Prostate gland (tissue), 2 donors: ENCODE results near the gene TMX2. TPM values are rescaled to one million over a fixed set of nuclear protein-coding genes. Genes with fewer than 3 reads are reported as not detected.
A peak's percentile ranks its signal among the peaks of the same experiment; 100 is the strongest.

ENCODE experiments used
- DNase-seq: peaks from one replicate; pipeline ENCODE4 v3.0.0-alpha.2; 2019; ENCODE audit warnings: low spot score
- H3K27ac ChIP-seq, 2 donors: fragments of 200-600 bp; sonication (generic); 2 replicates each; pipeline ENCODE4 v1.5.1; 2017 to 2019
- H3K27me3 ChIP-seq: fragments of 200-600 bp; sonication (generic); replicated peaks from 2 replicates; pipeline ENCODE4 v1.5.1; 2019; ENCODE audit not compliant: insufficient read depth
- H3K36me3 ChIP-seq, 2 donors: fragments of 200-600 bp; sonication (generic); 1 replicate in 1 of 2; 2 replicates in 1 of 2; pipeline versions ENCODE4 v1.5.1 to v1.8.1; 2017 to 2019
- H3K4me1 ChIP-seq: fragments of 200-600 bp; sonication (generic); replicated peaks from 2 replicates; pipeline ENCODE4 v1.5.1; 2019
- H3K4me3 ChIP-seq, 2 donors: fragments of 200-600 bp; sonication (generic); 2 replicates each; pipeline ENCODE4 v1.5.1; 2017 to 2019
- H3K9me3 ChIP-seq: fragments of 200-600 bp; sonication (generic); 2 replicates; pipeline ENCODE4 v1.5.1; 2017
- POLR2A ChIP-seq: fragments of 450-650 bp; IDR thresholded peaks from one replicate; pipeline ENCODE4 v1.6.1; 2016; ENCODE audit warnings: antibody characterized with exemption, mild to moderate bottlenecking
- POLR2AphosphoS5 ChIP-seq: sonication (generic); formaldehyde crosslinking; IDR thresholded peaks from one replicate; pipeline ENCODE4 v1.6.1; 2017; ENCODE audit warnings: antibody characterized with exemption
- WGBS: methylation state at CpG from one replicate; pipeline ENCODE4 v1.1.5; 2018; 5-methylcytosine and 5-hydroxymethylcytosine counted together
- intact Hi-C: fragments of 100-400 bp; cut with DNase I; formaldehyde crosslinking; loops from one replicate; pipeline ENCODE4 v1.14.2; 2022
- total RNA-seq, 2 donors: library from RNA; depleted of rRNA; stranded (reverse); fragments of >200 nt; gene quantifications; one replicate each; pipeline ENCODE4 v1.1.0, GENCODE V29; 2016
- TF ChIP-seq, protein P1 (sequence below), 4 experiments: fragments of 200-600 bp in 2 of 4; fragments of 450-650 bp in 2 of 4; sonication (generic) in 2 of 4; IDR thresholded peaks; 1 replicate in 3 of 4; 2 replicates in 1 of 4; pipeline ENCODE4 v1.5.1; 2016 to 2019; ENCODE audit warnings: antibody characterized with exemption in 4 of 4, mild to moderate bottlenecking in 2 of 4, moderate library complexity in 2 of 4

The TMX2 gene
- total RNA-seq, 2 donors from 2014 or later = 80.8 to 84.4 TPM

DNA sequence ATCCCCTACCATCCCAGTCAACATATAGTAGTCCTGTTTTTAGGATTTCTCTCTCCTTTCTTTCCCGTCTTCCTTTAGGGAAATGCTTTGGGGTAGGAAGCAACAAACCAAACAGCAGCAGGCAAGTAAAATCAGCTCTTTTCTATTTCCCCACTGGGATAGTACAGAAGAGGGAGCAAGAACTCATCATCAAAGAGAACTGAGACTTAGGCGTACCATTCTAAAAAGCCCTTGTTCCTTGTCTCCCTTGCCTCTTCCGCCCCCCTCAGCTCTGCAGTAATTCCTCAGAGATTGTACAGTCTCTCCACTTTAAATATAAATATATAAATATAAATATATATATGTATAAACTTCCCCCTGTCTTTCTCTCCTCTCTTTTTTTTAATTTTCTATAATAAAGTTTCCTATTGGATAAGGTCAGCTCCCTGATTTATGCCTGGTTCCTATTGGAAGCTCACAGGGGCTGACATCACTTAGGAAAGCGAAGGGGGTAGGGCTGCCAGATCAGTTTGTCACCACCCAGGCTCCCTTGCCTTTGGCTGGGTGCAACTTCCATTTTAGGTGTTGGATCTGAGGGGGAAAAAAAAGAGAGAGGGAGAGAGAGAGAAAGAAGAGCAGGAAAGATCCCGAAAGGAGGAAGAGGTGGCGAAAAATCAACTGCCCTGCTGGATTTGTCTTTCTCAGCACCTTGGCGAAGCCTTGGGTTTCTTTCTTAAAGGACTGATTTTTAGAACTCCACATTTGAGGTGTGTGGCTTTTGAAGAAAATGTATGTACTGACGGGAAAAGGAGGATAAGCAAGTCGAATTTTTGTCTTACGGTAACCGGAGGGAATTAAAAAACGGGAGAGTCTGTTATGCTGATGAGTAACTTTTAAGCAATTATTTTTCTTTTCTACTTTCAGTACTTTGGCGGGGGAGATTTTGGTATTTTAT, 49.2 kb downstream of the TMX2 start, which contains the start of gene CTNND1:
CTNND1 (plus strand) TSS at position 502 of the 934 bp plus-strand sequence. CDS start 29,677 bp downstream, outside the sequence.
- intact Hi-C loops = loop anchor here (5.0 kb wide), 2 partner anchors 41 to 94 kb away; partner anchors contain the start of gene ZDHHC5
- H3K4me3 ChIP-seq = peak within 1 kb of the TSS; percentile 46 to 69
- H3K36me3 ChIP-seq = no peaks in the 10 kb centered on the region
- peaks cover 8% of the 10 kb centered on the region for H3K4me1 ChIP-seq
- H3K9me3 ChIP-seq = no peaks in the 10 kb centered on the region
- DNase-seq = peak; percentile 94
- 1% methylated on average over 13 of the region's 13 CpGs for WGBS
- H3K27ac ChIP-seq = peak within 1 kb of the TSS; percentile 92 to 97
- H3K27me3 ChIP-seq = no peaks in the 10 kb centered on the region
- TF ChIP-seq POLR2AphosphoS5 = peak; percentile 98
- TF ChIP-seq, protein P1, sequence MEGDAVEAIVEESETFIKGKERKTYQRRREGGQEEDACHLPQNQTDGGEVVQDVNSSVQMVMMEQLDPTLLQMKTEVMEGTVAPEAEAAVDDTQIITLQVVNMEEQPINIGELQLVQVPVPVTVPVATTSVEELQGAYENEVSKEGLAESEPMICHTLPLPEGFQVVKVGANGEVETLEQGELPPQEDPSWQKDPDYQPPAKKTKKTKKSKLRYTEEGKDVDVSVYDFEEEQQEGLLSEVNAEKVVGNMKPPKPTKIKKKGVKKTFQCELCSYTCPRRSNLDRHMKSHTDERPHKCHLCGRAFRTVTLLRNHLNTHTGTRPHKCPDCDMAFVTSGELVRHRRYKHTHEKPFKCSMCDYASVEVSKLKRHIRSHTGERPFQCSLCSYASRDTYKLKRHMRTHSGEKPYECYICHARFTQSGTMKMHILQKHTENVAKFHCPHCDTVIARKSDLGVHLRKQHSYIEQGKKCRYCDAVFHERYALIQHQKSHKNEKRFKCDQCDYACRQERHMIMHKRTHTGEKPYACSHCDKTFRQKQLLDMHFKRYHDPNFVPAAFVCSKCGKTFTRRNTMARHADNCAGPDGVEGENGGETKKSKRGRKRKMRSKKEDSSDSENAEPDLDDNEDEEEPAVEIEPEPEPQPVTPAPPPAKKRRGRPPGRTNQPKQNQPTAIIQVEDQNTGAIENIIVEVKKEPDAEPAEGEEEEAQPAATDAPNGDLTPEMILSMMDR (IDR thresholded peaks at IDR 0.05) = peak in 1 of 4 experiments; percentile 25
- TF ChIP-seq POLR2A = peak; percentile 93

DNA sequence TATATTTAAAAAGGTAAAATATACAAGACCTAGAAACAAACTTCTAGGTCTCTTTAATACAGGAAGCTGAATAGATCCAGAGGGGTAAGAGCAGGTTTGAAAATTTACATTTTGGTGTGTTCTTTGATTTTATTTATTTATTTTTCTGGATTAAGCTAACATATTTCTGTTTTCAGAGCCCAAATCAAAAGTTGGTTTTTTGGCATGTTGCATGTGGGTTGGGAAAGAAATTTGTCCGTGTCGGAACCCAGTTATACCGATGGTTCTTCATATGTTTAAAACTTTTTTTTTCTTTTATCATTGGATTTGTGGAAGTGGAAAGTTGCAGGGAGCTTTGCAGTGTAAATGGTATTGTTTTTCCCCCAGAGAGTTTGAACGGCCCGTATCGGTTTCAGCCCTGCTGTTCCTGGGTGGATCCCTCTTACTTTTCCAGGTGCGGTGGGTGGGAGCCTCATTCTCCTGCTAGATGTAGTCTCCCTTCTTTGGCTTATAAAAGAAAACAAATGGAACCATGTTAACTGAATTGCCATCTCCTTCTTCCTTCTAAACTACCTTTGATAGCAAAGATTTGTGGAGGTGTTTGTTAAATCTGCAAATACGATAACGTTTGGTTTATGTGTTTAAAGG, 50.0 kb downstream of the TMX2 start:
- Histone ChIP-seq H3K27ac (peak overlapping the region; percentile 92 to 97), H3K36me3 (no peaks in the 10 kb centered on the region), H3K4me1 (peaks cover 8% of the 10 kb centered on the region), H3K27me3 (no peaks in the 10 kb centered on the region), H3K9me3 (no peaks in the 10 kb centered on the region), H3K4me3 (peak overlapping the region; percentile 46 to 69)
- under 1% methylated on average over 9 of the region's 9 CpGs for WGBS
- intact Hi-C loops = loop anchor here (5.0 kb wide), 2 partner anchors 40 to 95 kb away; partner anchors contain the start of gene ZDHHC5
- TF ChIP-seq POLR2AphosphoS5 = no peak
- peak; percentile 31 for TF ChIP-seq POLR2A
- TF ChIP-seq, protein P1 (IDR thresholded peaks at IDR 0.05) = no peak
- DNase-seq = peak; percentile 30

DNA sequence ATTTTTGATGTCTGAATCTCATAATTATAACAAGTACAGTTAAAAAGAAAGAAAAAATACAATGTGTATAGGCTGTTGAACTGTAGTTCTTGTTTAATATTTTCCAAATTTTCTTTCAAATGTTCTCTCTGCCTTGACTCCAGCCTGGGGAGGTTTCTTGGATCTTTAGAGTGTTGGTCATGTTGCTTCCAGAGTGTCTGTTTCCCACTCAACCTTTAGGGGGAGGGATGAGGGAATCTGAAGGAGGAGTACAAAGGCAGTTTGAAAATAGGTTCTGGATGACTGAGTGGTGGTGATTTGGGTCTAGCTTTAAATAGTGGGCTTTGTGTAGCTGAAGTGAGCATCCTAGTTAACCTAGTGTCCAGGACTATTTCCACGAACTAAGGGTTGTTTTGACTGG, 51.2 kb downstream of the TMX2 start:
- intact Hi-C loops = loop anchor here (5.0 kb wide), 2 partner anchors 39 to 96 kb away; partner anchors contain the start of gene ZDHHC5
- TF ChIP-seq, protein P1 (IDR thresholded peaks at IDR 0.05) = peak in 2 of 4 experiments; percentile 41
- TF ChIP-seq POLR2AphosphoS5 (peak; percentile 58), POLR2A (peak; percentile 16)
- DNase-seq = peak; percentile 15
- Histone ChIP-seq H3K9me3 (no peaks in the 10 kb centered on the region), H3K27ac (peak overlapping the region; percentile 92 to 97), H3K4me3 (peak overlapping the region; percentile 46 to 69), H3K4me1 (peaks cover 8% of the 10 kb centered on the region), H3K27me3 (no peaks in the 10 kb centered on the region), H3K36me3 (no peaks in the 10 kb centered on the region)
- WGBS = 4% methylated on average over 1 of the region's 1 CpG

DNA sequence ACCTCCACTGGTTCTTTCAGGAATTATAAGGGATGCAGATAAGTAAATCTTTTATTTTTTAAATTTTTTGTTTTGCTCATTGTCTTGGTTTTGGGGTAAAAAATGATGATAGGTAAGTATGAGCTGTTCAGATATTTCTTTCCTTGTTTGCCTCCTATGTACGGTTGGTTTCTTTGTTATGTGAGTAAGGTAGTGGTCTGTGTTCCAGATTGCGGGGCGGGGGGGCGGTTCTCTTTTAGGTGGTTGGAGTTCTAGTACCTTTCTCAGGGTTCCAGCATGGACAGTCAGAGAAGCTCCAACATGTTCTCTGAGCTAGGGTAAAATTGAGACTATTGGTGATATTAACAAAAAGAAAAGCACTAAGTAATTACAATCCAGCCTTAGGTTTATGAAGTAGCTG, 51.6 kb downstream of the TMX2 start:
- intact Hi-C loops = loop anchor here (5.0 kb wide), 2 partner anchors 38 to 97 kb away; partner anchors contain the start of gene ZDHHC5
- Histone ChIP-seq H3K36me3 (no peaks in the 10 kb centered on the region), H3K4me3 (peak overlapping the region; percentile 46 to 69), H3K27ac (peak overlapping the region; percentile 92 to 97), H3K9me3 (no peaks in the 10 kb centered on the region), H3K27me3 (no peaks in the 10 kb centered on the region), H3K4me1 (peaks cover 8% of the 10 kb centered on the region)
- TF ChIP-seq POLR2A (no peak), POLR2AphosphoS5 (no peak)
- TF ChIP-seq, protein P1 (IDR thresholded peaks at IDR 0.05) = no peak
- WGBS = 8% methylated on average over 4 of the region's 4 CpGs
- DNase-seq = no peak
